ENCODE data around the gene MRPL32. TPM values are rescaled to one million over a fixed set of nuclear protein-coding genes. Genes with fewer than 3 reads are reported as not detected.
"Not testable (repeated sequence)": the region's sequence is repeated elsewhere in the genome, so short reads cannot be mapped to it uniquely, and the experiment has no call there.

MRPL32 gene
- total RNA-seq, 1 experiment from 2014 or later: 47.5 TPM

GRCh38 chr7:42883950-42884349 lies 48.2 kb upstream of the MRPL32 start:
- Histone ChIP-seq H2AFZ (ENCODE audit: low read depth, low read length, poor library complexity, severe bottlenecking) (no peak overlapping the region), H3K4me2 (ENCODE audit: low read length) (no peak overlapping the region), H3K79me2 (ENCODE audit: insufficient read depth, low read length) (no peaks in the 10 kb centered on the region), H3K9ac (ENCODE audit: low read length) (no peak overlapping the region), H3K36me3 (ENCODE audit: control insufficient read depth in 1 of 2, insufficient read depth in 2 of 2, low read length in 2 of 2) (no peaks in the 10 kb centered on the region), H3K9me2 (ENCODE audit: insufficient read depth) (no peaks in the 10 kb centered on the region), H3K27me3 (ENCODE audit: insufficient read depth, low read length) (no peaks in the 10 kb centered on the region; the same call in 1 of the 2 replicates), H4K20me1 (ENCODE audit: insufficient read depth) (no peaks in the 10 kb centered on the region), H3K9me3 (ENCODE audit: control insufficient read depth in 1 of 2, insufficient read depth in 1 of 2, low read depth in 1 of 2, low read length in 2 of 2) (no peaks in the 10 kb centered on the region), H3K4me1 (ENCODE audit: control insufficient read depth in 1 of 2, insufficient read depth in 2 of 2, low read length in 2 of 2) (no peaks in the 10 kb centered on the region), H3K4me3 (replicated peaks in 1 of 2; ENCODE audit: low read depth in 1 of 2, low read length in 2 of 2) (no peak overlapping the region), H3K27ac (ENCODE audit: low read depth, low read length) (no peak overlapping the region)
- TF ChIP-seq TCF7L2 (IDR thresholded peaks at IDR 0.05; ENCODE audit: borderline replicate concordance, extremely low read depth, insufficient read depth, insufficient read length): no peak
- 0 out of 2 replicates have a peak, but pooled peaks have one; percentile 19 for TF ChIP-seq CEBPB (IDR thresholded peaks at IDR 0.05; ENCODE audit: low read depth)
- TF ChIP-seq EZH2phosphoT487 (IDR thresholded peaks at IDR 0.05; ENCODE audit: borderline replicate concordance): no peak
- ChIA-PET POLR2A (no interaction called here), CTCF (no interaction called here), RAD21 (ENCODE audit: low non-redundant PET in 1 of 2, low total read pairs in 2 of 2, uncharacterized antibody in 2 of 2, unreplicated experiment in 2 of 2) (no interaction called here)
- BruUV-seq (replicated peaks): no TSS peak
- intact Hi-C loops (cut with micrococcal nuclease): loop anchor here (10.0 kb wide), 1 partner anchor 909 kb away; no protein-coding TSS in a partner anchor
- no peak for DNase-seq (ENCODE audit: low read depth, low spot score)
- ATAC-seq: no peak

DNA sequence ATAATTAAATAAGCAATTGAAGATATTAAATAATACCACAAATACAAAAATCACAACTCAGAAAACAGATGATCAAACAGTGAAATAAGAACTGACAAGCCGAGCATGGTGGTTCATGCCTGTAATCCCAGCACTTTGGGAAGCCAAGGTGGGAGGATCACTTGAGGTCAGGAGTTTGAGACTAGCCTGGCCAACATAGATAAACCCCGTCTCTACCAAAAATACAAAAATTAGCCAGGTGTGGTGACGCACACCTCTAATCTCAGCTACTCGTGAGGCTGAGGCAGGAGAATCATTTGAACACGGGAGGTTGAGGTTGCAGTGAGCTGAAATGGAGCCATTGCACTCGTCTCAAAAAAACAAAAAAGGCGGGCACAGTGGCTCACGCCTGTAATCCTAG lies 47.0 kb upstream of the MRPL32 start:
- CTCF ChIA-PET: interaction anchor here (1.3 kb wide), 1 partner anchor 9 kb away, joined by 4 read pairs; no protein-coding TSS in a partner anchor
- H3K9me2 ChIP-seq (ENCODE audit: insufficient read depth); H3K9ac ChIP-seq (ENCODE audit: low read length); H4K20me1 ChIP-seq (ENCODE audit: insufficient read depth); H3K4me3 ChIP-seq (replicated peaks in 1 of 2; ENCODE audit: low read depth in 1 of 2, low read length in 2 of 2); BruUV-seq (replicated peaks); ATAC-seq; H3K9me3 ChIP-seq (ENCODE audit: control insufficient read depth in 1 of 2, insufficient read depth in 1 of 2, low read depth in 1 of 2, low read length in 2 of 2); H3K27me3 ChIP-seq (ENCODE audit: insufficient read depth, low read length); RAD21 ChIA-PET (ENCODE audit: low non-redundant PET in 1 of 2, low total read pairs in 2 of 2, uncharacterized antibody in 2 of 2, unreplicated experiment in 2 of 2); DNase-seq (ENCODE audit: low read depth, low spot score); POLR2A ChIA-PET; H2AFZ ChIP-seq (ENCODE audit: low read depth, low read length, poor library complexity, severe bottlenecking); H3K4me2 ChIP-seq (ENCODE audit: low read length); H3K4me1 ChIP-seq (ENCODE audit: control insufficient read depth in 1 of 2, insufficient read depth in 2 of 2, low read length in 2 of 2); H3K36me3 ChIP-seq (ENCODE audit: control insufficient read depth in 1 of 2, insufficient read depth in 2 of 2, low read length in 2 of 2); H3K27ac ChIP-seq (ENCODE audit: low read depth, low read length); H3K79me2 ChIP-seq (ENCODE audit: insufficient read depth, low read length): not testable (repeated sequence)
- intact Hi-C loops (cut with micrococcal nuclease): loop anchor here (10.0 kb wide), 1 partner anchor 910 kb away; no protein-coding TSS in a partner anchor

Measured in HCT116 (cell line).